NCI-H226 (cell line): ENCODE measurements around the gene ANTXR1.

ENCODE experiments used
- DNase-seq: peaks from one replicate; pipeline ENCODE4 v3.0.0-alpha.2; 2015

Gene ANTXR1

DNA sequence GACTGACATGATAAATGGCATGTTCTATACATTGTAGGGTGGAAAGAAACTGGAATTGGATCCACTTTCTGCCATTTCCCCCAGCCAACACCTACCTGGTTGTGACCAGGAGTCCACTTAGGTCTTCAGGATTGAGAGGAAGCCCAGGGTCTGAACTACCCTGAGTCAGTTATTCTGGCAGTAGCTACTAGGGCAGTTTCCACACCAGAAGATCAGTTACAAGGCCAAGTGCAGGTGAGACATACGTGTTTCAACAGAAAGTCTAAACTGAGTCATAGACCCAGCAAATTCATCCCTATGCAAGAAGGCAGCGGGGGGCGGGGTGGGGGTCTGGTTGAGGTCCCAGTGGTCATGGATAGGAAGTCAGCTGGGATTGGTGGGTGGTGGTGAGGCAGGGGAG is 21.9 kb downstream of the ANTXR1 start:
- DNase-seq: no peak

DNA sequence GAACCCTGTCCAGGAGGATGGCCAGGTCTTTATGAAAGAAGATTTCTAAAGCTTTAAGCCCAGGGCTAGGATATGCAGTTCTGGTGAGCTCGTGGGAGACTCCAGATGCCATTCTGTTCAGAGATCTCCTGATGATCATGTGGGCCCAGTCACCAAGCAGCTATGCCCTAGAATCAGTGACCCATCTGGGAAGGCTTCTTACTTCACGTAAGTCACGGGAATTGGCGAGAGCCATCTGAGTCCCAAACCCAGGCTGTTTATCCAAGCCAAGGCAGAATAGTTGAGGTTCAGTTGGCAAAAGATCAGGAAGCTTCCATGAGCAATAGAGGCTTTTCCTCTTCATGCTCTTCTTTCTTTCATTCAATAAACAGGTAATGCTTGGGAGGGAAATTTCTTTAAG is 23.9 kb downstream of the ANTXR1 start:
- DNase-seq: no peak

DNA sequence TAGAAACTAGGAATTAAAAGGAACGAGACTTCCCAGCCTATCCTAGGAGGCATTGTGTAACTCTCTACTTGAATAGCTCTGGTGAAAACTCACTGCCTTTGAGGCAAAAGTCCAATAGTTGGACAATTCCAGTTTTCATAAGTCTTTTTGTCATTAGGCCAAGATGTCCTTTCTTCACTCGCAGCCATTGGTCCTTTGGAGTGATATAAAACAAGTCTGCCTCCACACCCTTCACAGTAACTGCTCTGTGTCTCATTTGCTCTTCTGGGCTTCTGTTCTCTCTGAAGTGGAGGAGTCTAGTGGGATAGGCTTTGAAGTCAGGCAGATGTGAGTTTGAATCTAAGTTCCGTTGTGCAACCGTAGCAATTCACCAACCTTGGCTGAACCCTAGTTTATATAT is 28.2 kb downstream of the ANTXR1 start:
- DNase-seq: no peak

DNA sequence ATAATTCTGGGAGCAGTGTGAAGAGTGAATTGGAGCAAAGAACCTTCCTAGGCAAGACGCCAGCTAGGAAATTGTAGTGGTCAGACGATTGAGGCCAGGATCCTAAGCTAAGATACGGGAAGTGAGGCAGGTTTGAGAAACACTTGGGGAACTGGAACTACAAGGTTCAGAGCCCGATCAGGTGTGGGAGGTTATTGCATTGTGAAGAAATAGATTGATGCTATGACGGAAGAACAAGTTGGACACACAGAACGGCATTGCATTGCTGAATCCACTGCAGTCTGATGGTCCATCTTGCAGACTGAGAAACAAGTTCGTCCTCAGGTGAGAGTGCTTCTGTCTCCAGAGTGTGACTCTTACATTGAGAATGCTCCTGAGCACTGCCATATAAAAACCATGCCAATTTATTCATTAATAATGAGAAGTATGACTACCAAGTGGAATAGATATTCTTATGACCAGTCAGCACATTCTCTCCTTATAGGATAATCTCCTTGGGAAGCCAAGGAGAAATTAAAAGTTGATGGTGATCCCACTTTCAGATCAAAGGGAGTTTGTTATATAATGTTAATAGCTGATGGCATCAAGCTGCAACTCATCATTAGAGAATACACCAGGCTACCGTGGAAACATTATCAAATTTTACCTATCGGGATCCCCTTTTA is 30.9 kb downstream of the ANTXR1 start:
- DNase-seq: no peak

DNA sequence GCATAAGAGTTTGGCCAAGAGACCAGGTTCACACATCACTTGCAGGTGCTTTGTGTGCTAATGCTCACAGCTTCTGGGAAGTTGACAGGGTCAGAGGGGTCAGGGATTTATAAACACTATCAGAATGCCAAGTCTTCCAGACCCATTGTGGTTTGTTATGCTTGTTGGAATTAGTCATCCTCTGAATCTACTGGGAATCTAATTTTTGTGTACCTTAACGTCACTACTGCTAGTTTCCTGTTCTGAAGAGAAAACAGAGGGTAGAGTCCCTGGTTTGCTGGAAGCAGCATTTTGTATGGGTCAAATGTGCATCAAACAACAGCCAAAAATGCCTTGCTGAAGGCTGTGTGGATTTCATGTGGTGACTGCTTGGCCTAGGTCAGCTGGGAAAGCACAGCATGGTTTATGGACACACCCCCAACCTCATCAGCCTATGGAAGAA is 33.3 kb downstream of the ANTXR1 start:
- peak; percentile 47 for DNase-seq

DNA sequence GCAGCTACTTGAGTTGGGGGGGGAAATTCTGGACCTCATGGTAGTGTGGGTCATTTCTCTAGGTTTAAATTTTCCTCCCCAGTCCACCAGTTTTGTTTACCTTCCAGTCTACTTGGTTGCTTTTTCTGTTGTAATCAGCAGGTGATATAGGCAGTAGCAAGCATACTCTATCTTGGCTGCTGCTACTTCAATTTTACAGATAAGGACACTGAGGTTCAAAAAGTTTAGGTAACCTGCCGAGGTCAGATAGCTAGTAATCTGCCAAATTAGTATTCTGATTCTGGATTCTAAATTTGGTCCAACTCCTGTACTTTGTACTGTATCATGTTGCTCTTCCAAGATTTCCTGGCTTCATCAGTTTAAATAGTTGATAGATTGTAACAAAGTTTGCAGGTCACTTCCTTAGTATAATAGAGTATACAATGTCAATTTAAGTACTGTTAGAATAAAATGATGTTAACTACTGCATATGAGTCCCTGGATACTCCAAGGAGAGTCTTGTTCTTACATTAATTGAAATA is 34.7 kb downstream of the ANTXR1 start:
- no peak for DNase-seq

DNA sequence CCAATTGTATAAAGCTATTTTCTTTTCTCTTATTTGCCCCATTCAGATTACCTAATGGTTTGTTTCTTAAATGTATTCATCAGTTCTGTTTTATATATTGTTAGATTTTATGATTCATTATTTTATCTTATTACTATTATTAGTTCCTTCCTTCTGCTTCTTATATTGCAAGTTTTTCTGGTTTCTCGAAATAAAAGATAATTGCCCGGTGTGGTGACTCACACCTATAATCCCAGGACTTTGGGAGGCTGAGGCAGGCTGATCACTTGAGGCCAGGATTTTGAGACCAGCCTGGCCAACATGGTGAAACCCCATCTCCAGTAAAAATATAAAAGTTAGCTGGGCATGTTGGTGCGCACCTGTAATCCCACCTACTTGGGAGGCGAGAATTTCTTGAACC is 37.8 kb downstream of the ANTXR1 start:
- no peak for DNase-seq

DNA sequence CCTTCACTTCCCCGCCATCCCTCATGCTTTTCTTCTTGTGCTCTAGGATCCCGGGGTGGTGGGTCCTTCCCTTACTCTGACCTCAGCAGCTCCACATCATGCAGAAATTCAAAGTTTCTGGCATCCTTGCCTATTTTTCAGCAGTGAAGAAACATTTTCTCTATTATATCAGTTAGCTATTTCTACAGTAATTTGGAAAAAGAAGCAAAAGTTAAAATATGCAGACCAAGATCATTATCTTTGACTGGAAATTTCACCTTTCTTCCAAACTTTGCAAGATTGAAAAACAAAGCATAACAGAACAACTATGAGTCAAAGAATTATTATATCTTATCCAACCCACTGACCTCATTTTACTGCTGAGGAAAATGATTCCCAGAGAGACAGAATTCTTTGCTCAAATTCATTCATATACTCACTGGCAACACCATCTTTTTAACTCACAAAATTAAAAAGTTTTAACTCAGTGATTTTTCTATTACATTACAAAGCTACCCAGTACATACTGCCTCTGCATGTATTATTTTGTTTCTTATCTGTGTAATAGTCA is 40.5 kb downstream of the ANTXR1 start:
- DNase-seq: no peak

DNA sequence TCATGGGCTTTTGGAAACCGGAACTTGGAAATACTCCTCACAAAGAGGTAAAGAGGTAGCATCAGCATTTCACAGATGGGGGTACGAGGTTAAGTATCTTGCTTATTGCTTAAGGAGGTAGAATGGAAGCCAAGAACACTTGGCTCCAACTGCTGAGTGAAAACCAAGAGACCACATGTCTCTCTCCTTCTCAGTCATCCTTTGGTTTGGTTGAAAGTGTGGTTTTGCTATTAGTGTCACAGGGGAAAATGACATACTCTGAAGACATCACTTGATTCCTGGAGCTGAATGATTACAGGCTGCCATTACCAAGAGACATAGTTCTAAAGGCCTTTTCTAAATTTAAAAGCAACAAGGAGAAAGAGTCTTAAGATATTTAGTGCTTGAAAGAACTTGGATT is 41.5 kb downstream of the ANTXR1 start:
- DNase-seq: no peak

DNA sequence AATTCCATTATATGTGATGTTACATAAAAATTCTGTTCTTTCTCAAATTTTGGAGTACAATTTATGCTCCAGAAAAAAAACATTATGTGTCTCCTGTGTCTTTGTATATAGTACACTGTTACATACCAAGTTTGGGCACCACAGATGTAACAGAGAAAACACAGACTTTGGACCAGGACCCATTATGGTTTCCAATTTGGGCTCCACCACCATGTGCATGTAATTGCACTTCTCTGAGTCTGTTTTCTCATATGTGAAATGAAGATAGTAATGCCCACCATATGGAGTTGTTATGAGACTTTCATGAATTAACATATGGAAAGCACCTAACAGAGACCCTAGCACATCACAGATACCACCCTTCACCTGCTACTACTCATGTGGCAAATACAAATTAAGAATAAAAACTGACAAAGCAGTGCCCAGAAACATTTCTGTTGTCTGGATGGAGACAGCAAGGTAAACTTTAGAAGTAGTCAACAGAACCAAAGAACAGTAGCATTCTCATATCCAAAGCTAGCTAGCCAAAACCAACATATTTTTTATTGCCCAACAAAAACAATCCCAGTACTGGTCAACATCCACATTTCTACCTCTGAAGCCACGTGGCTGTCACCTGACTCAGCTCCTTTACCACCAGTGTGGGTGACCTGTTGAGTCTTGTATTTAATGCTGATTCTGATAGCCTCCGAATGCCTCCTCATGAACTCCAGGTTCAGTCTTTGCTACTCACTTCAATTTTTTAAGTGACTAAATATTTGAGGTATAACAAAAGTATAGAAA is 42.9 kb downstream of the ANTXR1 start:
- DNase-seq: no peak

- DNase-seq: no peak
Measured at GRCh38 chr2:69057660-69058059, 44.7 kb downstream of the ANTXR1 start.

GRCh38 chr2:69059731-69060290 is 46.8 kb downstream of the ANTXR1 start:
- DNase-seq: peak; percentile 64

GRCh38 chr2:69060938-69061501 is 48.0 kb downstream of the ANTXR1 start:
- DNase-seq: no peak

GRCh38 chr2:69061525-69061924 is 48.5 kb downstream of the ANTXR1 start:
- no peak for DNase-seq

DNA sequence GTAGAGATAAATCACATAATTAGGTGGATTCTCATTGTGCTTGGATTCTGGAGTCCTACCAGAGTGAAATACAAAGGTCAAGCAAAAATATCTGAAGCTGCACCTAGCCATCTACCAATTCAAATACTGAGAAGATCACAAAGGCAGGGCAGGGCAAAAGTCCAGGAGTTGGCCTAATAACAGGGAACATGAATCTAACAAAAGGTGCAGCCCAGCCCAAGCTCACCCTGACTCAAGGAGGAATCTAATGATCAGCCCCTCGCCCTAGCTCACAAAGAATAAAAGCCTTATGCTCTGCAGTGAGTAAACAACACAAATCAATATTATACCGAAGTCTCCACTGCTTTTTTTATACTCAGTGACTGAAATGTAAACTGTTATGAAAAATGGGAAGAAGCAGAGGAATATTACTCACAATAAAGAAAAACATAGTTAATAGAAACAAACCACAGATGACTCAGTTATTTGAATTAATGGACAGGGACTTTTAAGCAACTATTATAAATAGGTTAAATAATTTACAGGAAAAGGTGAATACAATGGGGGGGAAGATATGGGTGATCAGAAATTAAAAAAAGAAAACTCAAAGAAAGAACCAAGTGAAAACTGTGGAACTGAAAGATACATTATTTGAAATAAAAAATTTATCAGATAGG is 49.5 kb downstream of the ANTXR1 start:
- DNase-seq: no peak

DNA sequence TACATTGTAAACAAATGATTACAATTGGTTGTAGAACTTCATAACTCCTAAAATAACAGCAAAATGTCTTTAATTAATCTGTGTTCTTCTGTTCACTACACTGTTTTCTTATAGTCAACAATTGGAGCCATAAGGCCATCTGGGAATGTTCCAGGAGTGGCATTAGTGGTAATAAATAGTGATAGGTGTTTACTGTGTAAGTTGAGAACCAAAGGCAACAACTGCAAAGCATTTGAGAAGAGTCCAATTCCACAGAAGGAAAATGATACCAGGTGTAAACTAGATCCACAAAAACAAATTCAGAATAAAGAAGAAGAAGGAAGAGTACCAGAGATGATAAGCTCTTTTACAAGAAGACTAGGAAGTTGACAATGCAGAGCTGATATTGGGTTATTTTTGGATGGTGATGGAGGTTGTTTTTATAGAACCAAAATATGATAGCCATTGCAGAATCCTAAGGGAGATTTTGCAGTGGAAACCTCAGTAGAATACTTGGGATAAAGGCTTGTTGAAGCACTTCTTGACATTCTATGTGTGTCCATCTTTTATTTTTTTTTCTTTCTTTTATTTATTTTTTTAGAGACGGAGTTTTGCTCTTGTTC is 52.9 kb downstream of the ANTXR1 start:
- no peak for DNase-seq

- no peak for DNase-seq
Measured at GRCh38 chr2:69067026-69067630, 54.1 kb downstream of the ANTXR1 start.

- DNase-seq: no peak
Measured at GRCh38 chr2:69067866-69068265, 54.9 kb downstream of the ANTXR1 start.

DNA sequence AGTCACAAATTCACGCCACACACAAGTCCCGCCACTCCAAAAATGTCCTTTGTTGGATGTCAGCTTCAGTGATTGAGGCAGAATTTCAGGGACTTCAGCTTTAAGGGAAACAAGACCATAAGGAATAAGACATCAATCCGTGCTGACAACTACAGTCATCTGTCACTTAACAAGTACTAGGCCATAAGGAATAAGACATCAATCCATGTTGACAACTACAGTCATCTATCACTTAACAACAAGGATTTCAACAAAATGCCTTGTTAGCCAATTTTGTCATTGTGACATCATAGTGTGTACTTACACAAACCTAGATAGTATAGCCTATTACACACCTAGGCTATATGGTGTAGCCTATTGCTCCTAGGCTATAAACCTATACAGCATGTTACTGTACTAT is 58.0 kb downstream of the ANTXR1 start:
- DNase-seq: no peak

- peak; percentile 81 for DNase-seq
Measured at GRCh38 chr2:69073928-69074570, 61.1 kb downstream of the ANTXR1 start.

DNA sequence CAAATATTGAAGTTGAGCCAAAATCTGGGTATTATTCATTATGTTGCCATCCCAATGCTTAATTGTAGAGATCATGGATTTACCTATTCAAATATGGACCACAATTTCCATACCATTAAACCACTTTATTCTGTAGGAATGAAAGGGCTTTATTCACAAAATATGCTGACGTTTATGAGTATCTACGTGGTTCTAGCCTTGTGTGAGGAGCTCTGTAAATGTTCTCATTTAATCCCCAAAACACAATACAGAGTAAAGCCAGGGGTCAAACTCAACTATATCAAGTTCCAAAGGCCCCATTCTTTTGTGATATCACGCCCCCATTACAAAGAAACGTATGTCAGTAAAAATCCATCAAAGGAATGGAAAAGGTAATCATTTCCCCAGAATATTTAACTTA is 61.9 kb downstream of the ANTXR1 start:
- no peak for DNase-seq
